Loucy (cell line): ENCODE results near the gene PCDHGA1.
"Not testable (repeated sequence)": the region's sequence is repeated elsewhere in the genome, so short reads cannot be mapped to it uniquely, and the experiment has no call there.

Experiments
- H2AFZ ChIP-seq: fragments of 200-600 bp; sonication (generic); 2 replicates; pipeline ENCODE4 v1.6.0; 2016; ENCODE audit warnings: antibody characterized with exemption, mild to moderate bottlenecking, low read length, moderate library complexity
- H3F3A ChIP-seq: fragments of 200-600 bp; 2 replicates; pipeline ENCODE4 v1.6.0; 2016; ENCODE audit warnings: antibody characterized with exemption, low read depth, mild to moderate bottlenecking
- H3K27me3 ChIP-seq: fragments of 200-600 bp; sonication (generic); 2 replicates; pipeline ENCODE4 v1.6.1; 2014; ENCODE audit warnings: low read length, mild to moderate bottlenecking; ENCODE audit not compliant: insufficient read depth, poor library complexity, severe bottlenecking
- H3K36me3 ChIP-seq: fragments of 200-600 bp; sonication (generic); 2 replicates; pipeline ENCODE4 v1.6.1; 2016; ENCODE audit warnings: low read length; ENCODE audit not compliant: insufficient read depth
- H3K4me1 ChIP-seq: fragments of 200-600 bp; sonication (generic); 2 replicates; pipeline ENCODE4 v1.5.1; 2014; ENCODE audit warnings: low read length, mild to moderate bottlenecking; ENCODE audit not compliant: insufficient read depth, poor library complexity, severe bottlenecking
- H3K4me2 ChIP-seq: fragments of 200-600 bp; sonication (generic); 2 replicates; pipeline ENCODE4 v1.6.0; 2014; ENCODE audit warnings: antibody characterized with exemption, low read length, low read depth, mild to moderate bottlenecking; ENCODE audit not compliant: poor library complexity, severe bottlenecking
- H3K4me3 ChIP-seq: fragments of 200-600 bp; sonication (generic); 2 replicates; pipeline ENCODE4 v1.5.1; 2014; ENCODE audit warnings: low read length, mild to moderate bottlenecking, mixed read lengths; ENCODE audit not compliant: poor library complexity, severe bottlenecking
- H3K79me2 ChIP-seq: fragments of 200-600 bp; sonication (generic); 2 replicates; pipeline ENCODE4 v1.6.1; 2014; ENCODE audit warnings: low read length; ENCODE audit not compliant: insufficient read depth
- H3K9ac ChIP-seq: fragments of 200-600 bp; sonication (generic); 2 replicates; pipeline ENCODE4 v1.6.0; 2014; ENCODE audit warnings: mild to moderate bottlenecking, low read depth, low read length, moderate library complexity; ENCODE audit not compliant: poor library complexity, severe bottlenecking
- H3K9me2 ChIP-seq: fragments of 200-600 bp; sonication (generic); replicated peaks from 2 replicates; pipeline ENCODE4 v1.6.1; 2016; ENCODE audit warnings: low read depth, low read length, mixed read lengths
- H3K9me3 ChIP-seq: fragments of 200-600 bp; sonication (generic); 2 replicates; pipeline ENCODE4 v1.6.1; 2014; ENCODE audit warnings: mild to moderate bottlenecking, antibody characterized with exemption, low read length, low read depth; ENCODE audit not compliant: insufficient read depth
- H4K20me1 ChIP-seq: fragments of 200-600 bp; sonication (generic); 2 replicates; pipeline ENCODE4 v1.6.0; 2014; ENCODE audit warnings: antibody characterized with exemption, low read length, mild to moderate bottlenecking; ENCODE audit not compliant: insufficient read depth, poor library complexity, severe bottlenecking
- CTCF ChIP-seq: fragments of 200-600 bp; sonication (generic); conservative IDR thresholded peaks from 2 replicates; pipeline ENCODE4 v1.5.1; 2014; ENCODE audit warnings: mild to moderate bottlenecking, antibody characterized with exemption, low read length
- EZH2phosphoT487 ChIP-seq: fragments of 200-600 bp; IDR thresholded peaks from 2 replicates; pipeline ENCODE4 v1.6.1; 2018; ENCODE audit warnings: antibody characterized with exemption, mild to moderate bottlenecking, moderate library complexity, borderline replicate concordance

The PCDHGA1 gene

GRCh38 chr5:141430332-141431113 is 100.2 kb downstream of the PCDHGA1 start, which contains the start of gene PCDHGA12:
PCDHGA12 (plus strand) TSS chr5:141430507; CDS start chr5:141430760, 253 bp downstream.
- Histone ChIP-seq H3K9me2 (no peaks in the 10 kb centered on the region), H3K27me3 (no peaks in the 10 kb centered on the region), H4K20me1 (no peaks in the 10 kb centered on the region), H3K9ac (no peak within 1 kb of the TSS), H3K36me3 (no peaks in the 10 kb centered on the region), H3F3A (no peaks in the 10 kb centered on the region), H3K9me3 (no peaks in the 10 kb centered on the region), H3K79me2 (no peaks in the 10 kb centered on the region), H3K4me3 (no peak within 1 kb of the TSS), H2AFZ (no peak within 1 kb of the TSS), H3K4me2 (no peak within 1 kb of the TSS), H3K4me1 (no peaks in the 10 kb centered on the region)
- no peak; the same call in 1 of the 2 replicates for TF ChIP-seq CTCF
- no peak for TF ChIP-seq EZH2phosphoT487

- Histone ChIP-seq H3K4me1 (no peaks in the 10 kb centered on the region), H3K36me3 (no peaks in the 10 kb centered on the region), H3K4me2 (no peak overlapping the region), H3K9ac (no peak overlapping the region), H3K9me2 (no peaks in the 10 kb centered on the region), H3K9me3 (no peaks in the 10 kb centered on the region), H2AFZ (no peak overlapping the region), H3F3A (no peaks in the 10 kb centered on the region), H4K20me1 (no peaks in the 10 kb centered on the region), H3K79me2 (no peaks in the 10 kb centered on the region), H3K27me3 (no peaks in the 10 kb centered on the region), H3K4me3 (no peak overlapping the region)
- TF ChIP-seq CTCF (no peak), EZH2phosphoT487 (no peak)
Observed at GRCh38 chr5:141431286-141431685, 101.0 kb downstream of the PCDHGA1 start.

GRCh38 chr5:141432308-141432707 is 102.0 kb downstream of the PCDHGA1 start:
- H3K4me3 ChIP-seq, H3K9ac ChIP-seq, H3K27me3 ChIP-seq, H2AFZ ChIP-seq, H4K20me1 ChIP-seq, H3F3A ChIP-seq, H3K4me1 ChIP-seq, H3K36me3 ChIP-seq, H3K79me2 ChIP-seq, H3K4me2 ChIP-seq, H3K9me2 ChIP-seq, H3K9me3 ChIP-seq: not testable (repeated sequence)

GRCh38 chr5:141432726-141433125 is 102.4 kb downstream of the PCDHGA1 start:
- H3K9me3 ChIP-seq, H3F3A ChIP-seq, H3K4me2 ChIP-seq, H3K79me2 ChIP-seq, H3K4me3 ChIP-seq, H3K9me2 ChIP-seq, H4K20me1 ChIP-seq, H2AFZ ChIP-seq, H3K36me3 ChIP-seq, H3K27me3 ChIP-seq, H3K9ac ChIP-seq, H3K4me1 ChIP-seq: not testable (repeated sequence)
